ENCODE results near the gene CDX2.

CDX2 gene

GRCh38 chr13:27978301-27978968 lies 9.3 kb upstream of the CDX2 start:
- DNase-seq: no peak

DNA sequence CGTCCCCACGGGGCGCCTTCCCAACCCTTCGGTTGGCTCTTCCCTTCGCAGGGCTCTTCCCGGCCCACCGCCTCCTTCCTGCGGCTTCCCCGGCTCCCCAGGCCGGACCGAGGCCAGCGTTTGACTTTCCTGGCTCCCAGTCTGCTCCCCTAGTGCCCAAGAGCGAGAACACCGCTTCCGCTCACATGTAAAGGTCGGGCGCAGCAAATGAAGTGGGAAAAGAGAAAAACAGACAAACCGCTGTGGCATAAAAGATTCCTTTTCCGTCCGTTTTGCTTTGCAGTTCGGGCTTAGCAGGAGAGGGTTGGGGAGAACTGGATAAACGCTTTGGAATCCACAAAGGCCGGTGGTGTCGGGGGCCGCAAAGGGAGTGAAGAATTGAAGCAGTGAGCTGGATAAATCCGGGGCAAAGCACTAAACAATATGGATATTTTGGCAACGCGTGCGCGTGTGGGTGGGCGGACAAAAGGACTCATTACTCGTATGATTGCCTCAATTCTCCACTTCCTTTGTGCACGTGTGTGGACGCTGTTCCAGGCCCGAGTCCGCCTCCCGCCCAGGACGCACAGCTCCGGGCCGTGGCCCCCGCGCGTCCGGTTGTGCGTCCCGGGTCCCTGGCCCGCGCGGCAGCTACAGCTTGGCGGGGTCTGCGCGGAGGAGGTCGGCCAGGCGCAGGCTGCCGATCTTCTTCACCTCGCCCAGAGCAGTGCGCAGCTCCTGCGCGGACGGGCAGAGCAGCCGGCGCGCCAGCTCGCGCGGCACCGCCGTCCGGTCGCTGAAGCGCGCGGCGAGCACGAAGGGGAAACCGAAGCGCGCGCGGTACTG lies 8.6 kb upstream of the CDX2 start:
- no peak for DNase-seq

GRCh38 chr13:27976362-27977091 lies 7.4 kb upstream of the CDX2 start:
- DNase-seq: no peak

DNA sequence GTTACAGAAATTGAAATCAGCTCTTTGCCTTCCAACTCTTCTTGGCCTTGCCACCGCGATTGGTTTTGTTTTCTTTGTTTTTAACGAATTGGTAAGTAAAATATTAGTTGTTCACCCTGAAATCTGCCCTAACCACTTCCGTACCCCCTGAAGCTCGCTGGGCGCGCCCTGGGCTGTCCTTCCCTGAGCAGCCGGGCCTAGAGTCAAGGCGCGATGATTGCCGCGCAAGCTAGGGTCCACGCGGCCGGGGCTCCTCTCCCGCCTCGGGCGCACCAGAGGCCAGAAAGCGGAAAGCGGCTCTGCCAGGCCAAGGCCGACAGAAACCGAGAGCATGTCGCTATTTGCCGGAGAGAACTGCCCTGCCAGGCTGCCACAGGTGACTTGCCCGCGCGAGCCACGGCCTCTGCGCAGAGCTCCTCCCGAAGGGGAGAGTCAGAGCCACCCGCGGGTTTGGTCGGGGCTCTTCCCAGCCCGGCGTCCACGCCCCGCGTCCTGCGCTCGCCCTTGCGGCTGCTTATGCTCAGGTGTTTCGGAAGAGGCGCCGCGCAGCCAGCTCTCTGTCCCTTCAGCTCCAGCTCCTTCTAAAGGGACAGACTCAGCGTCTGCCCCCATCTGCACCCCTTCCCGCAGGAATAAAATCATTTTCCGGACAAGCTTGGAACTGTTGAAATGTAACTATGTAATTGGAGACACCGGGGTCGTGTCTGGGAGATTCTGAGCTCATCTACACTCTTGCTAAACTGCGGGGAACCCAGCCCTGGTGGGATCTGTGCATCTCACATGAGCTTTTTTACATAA lies 6.6 kb upstream of the CDX2 start:
- no peak for DNase-seq

GRCh38 chr13:27973961-27974662 lies 5.0 kb upstream of the CDX2 start:
- no peak for DNase-seq

DNA sequence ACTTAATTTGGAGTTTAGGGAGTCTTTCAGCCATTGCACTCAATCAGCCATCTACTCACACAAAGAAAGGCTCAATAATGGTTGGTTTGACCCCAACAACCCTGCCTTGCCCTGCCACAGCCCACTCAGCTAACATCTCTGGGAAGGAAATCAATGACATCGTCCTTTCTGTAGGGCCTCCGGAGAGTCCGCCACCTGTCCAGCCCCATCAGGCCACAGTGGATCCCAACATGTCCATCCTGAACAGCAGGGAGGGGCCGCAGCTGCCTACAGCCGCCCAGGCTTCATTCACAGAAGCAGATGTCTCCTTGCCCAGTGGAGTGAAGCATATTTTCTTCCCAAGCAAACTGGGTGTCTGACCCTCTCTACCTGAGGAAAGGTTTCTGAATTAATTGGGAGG lies 4.2 kb upstream of the CDX2 start:
- DNase-seq: no peak

- no peak for DNase-seq
Observed at GRCh38 chr13:27972478-27972820, 3.3 kb upstream of the CDX2 start.

- no peak for DNase-seq
Observed at GRCh38 chr13:27971776-27972477, 2.8 kb upstream of the CDX2 start.

DNA sequence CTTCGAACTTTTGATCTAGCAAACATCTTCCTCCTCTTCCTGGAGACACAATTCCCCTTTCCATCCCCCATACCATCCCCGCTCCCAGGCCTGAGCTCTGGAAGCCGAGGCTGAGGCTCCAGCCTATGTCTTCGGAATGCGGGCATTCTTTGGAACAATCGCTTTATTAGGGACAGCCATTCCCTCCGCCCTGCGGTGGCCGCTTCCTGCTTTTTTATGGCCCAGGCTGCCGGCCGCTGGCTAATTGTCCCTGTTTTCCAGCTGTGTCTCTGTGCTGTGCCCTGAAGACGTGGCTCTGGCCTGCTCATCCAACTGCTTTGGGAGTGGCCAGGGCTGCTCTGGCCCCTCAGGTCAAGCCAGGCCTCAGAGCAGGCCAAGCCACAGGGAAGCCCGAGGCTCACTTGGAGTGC lies 2.1 kb upstream of the CDX2 start:
- DNase-seq: no peak

GRCh38 chr13:27970382-27971235 lies 1.5 kb upstream of the CDX2 start:
- DNase-seq: no peak

- DNase-seq: no peak
Observed at GRCh38 chr13:27969866-27970229, 733 bp upstream of the CDX2 start.

GRCh38 chr13:27968316-27969081 lies 616 bp downstream of the CDX2 start:
- DNase-seq: no peak

DNA sequence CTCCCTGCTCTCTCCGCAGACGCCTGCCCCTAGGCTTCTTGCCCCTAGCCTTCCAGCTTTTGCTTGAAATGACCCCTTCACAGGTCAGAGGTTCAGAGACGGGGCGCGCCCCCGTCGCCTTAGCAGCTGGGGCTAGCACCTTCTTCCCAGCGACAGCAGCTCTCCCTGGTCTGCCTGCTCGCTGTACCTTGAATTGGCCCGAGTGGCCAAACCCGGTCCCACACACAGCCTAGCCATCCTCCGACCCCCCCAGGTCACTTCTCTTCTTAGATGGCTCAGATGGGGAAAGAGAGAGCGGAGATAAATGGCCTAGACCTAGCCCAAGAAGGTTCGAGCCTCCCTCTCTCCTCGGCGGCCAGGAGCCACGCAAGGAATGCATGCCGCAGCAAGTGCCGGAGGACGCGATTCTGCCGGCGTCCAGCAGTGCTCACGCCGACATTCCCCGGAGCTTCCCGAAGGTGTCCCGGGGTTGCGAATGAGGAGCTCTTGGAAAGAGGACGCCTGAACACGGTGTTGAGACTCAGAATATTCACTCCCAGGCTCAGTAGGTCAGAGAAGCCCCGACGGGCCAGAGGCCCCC lies 1.3 kb downstream of the CDX2 start:
- no peak for DNase-seq

DNA sequence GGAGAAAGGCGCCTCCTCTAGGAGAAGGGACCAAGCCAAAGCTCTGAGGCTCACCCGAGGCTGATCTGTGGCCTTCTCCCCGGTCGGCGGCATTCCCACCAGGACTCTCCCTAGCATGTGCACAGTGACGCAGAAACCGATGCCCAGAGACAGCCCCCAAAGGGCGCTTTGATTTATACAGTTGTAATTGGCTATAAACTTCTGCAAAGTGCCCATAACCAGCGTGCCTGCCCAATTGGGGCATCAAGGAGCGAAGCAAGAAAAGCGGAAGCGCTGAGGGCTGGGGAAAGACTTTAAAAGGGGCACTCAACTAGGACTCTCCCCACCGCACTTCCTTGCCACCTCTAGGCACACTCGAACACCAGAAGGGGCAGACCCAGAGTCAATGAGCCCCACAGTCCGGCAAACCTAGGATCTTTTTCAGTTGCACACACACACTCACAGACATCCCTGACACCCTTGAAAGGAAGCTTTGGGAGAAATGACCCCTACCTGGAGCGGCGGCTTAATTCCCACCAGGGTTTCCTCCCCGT lies 1.8 kb downstream of the CDX2 start:
- no peak for DNase-seq

DNA sequence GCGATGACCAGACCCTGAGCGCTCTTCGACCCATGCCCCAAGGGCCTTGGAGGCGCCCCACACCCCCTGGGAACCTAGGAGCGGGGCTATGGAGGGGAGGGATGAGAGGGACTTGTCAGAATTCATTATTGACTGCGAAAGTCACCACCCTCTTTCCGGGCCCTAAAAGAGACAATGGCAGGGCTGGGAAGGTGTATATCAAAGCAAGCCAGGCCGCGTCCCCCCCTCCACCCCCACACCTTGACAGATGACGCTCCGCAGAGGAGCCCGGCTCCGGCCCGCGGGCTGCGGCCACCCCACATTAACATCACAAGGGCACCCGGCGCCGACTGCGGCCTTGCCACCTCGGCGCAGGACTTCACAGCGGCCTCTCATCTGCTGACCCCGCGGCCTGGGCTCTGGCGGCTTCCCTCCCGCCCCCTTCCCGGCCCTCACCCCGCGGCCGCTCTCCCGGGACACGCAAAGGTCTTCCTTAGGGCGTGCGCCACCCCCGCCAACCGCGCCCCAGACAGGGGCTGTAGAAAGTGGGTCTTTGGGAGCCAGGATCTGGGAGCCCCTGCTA lies 2.4 kb downstream of the CDX2 start:
- no peak for DNase-seq

DNA sequence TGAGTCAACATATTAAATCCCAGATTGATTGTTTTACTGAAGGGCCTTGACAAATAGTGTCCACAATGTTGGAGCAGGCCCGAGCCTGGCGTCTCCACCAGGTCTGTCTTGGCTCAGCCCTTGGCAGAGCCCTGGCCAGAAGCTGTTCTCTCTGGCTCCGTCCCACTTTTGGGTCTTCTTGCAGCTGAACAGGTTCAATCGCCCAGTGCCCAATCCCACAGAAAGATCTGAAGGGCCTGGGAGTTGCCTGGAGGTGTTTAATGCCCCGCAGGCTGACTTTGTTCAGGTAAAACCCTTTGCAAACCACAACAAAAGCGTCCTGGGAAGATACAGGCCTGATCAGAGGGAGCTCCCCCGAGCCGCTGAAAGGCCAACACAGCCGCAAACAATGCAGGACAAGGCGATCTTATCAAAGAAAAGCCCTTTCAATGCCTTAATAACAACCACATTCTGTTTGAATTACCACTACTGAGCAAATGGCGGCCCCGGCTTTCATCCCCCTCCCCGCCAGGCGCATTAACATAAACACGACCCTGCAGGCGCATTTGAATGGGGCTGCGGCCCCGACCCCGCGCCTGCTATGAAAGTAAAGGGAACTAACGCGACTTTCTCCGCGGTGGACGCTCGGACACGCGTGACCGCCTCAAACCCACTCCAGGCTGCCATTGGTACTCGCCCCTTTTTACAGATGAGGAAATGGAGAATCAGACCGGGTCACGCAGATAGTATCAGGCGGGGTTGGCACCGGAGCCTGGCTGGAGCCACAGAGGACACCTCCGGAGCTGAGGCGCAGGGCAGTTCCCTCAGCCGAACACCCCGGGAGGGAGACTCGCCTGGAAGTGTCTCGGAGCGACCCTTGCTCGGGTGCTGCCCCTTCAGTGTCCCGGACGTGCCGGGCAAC lies 3.1 kb downstream of the CDX2 start:
- no peak for DNase-seq

GRCh38 chr13:27965343-27965739 lies 3.8 kb downstream of the CDX2 start:
- DNase-seq: no peak

DNA sequence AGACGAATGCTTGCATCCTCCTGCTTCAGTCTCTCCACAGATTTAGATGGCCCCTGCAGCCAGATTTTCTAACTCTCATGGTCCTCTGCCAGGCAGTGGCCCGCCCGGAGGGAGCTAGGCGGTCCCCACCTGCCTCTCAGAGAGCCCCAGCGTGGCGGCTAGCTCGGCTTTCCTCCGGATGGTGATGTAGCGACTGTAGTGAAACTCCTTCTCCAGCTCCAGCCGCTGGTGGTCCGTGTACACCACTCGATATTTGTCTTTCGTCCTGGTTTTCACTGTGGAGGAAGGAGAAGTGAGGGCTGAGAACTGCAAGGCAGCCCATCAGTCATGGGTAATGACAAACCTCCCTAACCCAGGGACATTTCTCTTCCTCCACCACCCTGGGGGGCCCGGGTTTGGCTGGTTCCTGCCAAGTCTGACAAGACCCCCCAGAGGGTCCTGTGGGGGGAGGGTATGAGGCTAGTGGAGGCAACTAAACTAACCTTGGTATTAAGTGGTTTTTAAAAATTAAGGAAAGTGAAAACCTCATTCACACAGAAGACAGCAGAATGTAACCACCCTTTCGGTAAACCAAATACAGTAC lies 4.3 kb downstream of the CDX2 start:
- no peak for DNase-seq

All from stimulated activated naive CD4-positive, alpha-beta T cell (primary cell).